ENCODE measurements around the gene BUB1. TPM values are rescaled to one million over a fixed set of nuclear protein-coding genes. Genes with fewer than 3 reads are reported as not detected.

BUB1 gene
- total and polyA plus RNA-seq, 9 of the 15 experiments (the other 6 are each of a cell fraction or from before 2014, with no cell fraction given) = 73.4 to 247 (median 118) TPM

DNA sequence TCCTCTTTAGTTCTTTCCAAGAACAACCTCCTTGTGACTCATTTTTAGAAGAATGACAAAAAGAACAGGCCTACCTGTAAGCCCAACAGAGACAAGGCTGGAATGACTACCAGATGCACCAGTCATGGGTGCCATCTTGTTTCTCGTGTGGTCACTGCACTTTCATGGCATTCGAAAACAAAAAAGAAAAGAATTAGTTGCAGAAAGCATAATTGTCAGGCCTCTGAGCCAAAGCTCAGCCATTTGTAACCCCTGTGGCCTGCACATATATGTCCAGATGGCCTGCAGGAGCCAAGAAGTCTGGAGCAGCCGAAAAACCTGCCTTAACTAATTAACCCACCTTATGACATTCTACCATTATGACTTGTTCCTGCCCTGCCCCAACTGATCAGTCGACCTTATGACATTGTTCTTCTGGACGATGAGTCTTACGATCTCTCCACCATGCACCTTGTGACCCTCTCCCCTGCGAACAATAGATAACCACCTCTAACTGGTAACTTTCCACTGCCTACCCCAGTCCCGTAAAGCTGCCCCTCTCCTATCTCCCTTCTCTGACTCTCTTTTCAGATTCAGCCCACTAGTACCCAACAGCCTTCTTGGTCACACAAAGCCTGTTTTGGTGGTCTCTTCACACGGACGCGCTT, 13.9 kb upstream of the BUB1 start (continued):
- TF ChIP-seq BRD9 (IDR thresholded peaks at IDR 0.05; ENCODE audit: low read depth, partially characterized antibody) (peak; percentile 21), BRF1 (IDR thresholded peaks at IDR 0.05; ENCODE audit: borderline replicate concordance, extremely low read depth, insufficient read length) (no peak), HEY1 (CRISPR knock-in tag; IDR thresholded peaks at IDR 0.05; ENCODE audit: borderline replicate concordance) (no peak), RBM22 (IDR thresholded peaks at IDR 0.05; ENCODE audit: low read depth, low read length, poor library complexity, severe bottlenecking) (no peak), ZNF347 (CRISPR knock-in tag; IDR thresholded peaks at IDR 0.05; ENCODE audit: low read depth) (no peak), HNRNPH1 (optimal IDR thresholded peaks at IDR 0.05; ENCODE audit: low read depth, low read length) (no peak), ESRRB (CRISPR knock-in tag; IDR thresholded peaks at IDR 0.05; ENCODE audit: borderline replicate concordance) (no peak), NFIC (IDR thresholded peaks at IDR 0.05) (peak; percentile 66), ZNF354B (CRISPR knock-in tag; IDR thresholded peaks at IDR 0.05) (no peak), ERF (CRISPR knock-in tag; IDR thresholded peaks at IDR 0.05) (no peak), BDP1 (IDR thresholded peaks at IDR 0.05; ENCODE audit: insufficient read depth, insufficient read length) (no peak), OTX1 (CRISPR knock-in tag; IDR thresholded peaks at IDR 0.05) (no peak), ZNF830 (CRISPR knock-in tag; IDR thresholded peaks at IDR 0.05) (no peak), ZNF184 (CRISPR knock-in tag; IDR thresholded peaks at IDR 0.05) (no peak)
- TF ChIP-seq, protein P1, sequence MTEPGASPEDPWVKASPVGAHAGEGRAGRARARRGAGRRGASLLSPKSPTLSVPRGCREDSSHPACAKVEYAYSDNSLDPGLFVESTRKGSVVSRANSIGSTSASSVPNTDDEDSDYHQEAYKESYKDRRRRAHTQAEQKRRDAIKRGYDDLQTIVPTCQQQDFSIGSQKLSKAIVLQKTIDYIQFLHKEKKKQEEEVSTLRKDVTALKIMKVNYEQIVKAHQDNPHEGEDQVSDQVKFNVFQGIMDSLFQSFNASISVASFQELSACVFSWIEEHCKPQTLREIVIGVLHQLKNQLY (CRISPR knock-in tag; conservative IDR thresholded peaks at IDR 0.05) = no peak
- TF ChIP-seq, protein P2, sequence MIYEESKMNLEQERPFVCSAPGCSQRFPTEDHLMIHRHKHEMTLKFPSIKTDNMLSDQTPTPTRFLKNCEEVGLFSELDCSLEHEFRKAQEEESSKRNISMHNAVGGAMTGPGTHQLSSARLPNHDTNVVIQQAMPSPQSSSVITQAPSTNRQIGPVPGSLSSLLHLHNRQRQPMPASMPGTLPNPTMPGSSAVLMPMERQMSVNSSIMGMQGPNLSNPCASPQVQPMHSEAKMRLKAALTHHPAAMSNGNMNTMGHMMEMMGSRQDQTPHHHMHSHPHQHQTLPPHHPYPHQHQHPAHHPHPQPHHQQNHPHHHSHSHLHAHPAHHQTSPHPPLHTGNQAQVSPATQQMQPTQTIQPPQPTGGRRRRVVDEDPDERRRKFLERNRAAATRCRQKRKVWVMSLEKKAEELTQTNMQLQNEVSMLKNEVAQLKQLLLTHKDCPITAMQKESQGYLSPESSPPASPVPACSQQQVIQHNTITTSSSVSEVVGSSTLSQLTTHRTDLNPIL (CRISPR knock-in tag; IDR thresholded peaks at IDR 0.05) = no peak
- TF ChIP-seq, protein P3, sequence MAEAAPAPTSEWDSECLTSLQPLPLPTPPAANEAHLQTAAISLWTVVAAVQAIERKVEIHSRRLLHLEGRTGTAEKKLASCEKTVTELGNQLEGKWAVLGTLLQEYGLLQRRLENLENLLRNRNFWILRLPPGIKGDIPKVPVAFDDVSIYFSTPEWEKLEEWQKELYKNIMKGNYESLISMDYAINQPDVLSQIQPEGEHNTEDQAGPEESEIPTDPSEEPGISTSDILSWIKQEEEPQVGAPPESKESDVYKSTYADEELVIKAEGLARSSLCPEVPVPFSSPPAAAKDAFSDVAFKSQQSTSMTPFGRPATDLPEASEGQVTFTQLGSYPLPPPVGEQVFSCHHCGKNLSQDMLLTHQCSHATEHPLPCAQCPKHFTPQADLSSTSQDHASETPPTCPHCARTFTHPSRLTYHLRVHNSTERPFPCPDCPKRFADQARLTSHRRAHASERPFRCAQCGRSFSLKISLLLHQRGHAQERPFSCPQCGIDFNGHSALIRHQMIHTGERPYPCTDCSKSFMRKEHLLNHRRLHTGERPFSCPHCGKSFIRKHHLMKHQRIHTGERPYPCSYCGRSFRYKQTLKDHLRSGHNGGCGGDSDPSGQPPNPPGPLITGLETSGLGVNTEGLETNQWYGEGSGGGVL (CRISPR knock-in tag; IDR thresholded peaks at IDR 0.05) = no peak
- TF ChIP-seq, protein P4, sequence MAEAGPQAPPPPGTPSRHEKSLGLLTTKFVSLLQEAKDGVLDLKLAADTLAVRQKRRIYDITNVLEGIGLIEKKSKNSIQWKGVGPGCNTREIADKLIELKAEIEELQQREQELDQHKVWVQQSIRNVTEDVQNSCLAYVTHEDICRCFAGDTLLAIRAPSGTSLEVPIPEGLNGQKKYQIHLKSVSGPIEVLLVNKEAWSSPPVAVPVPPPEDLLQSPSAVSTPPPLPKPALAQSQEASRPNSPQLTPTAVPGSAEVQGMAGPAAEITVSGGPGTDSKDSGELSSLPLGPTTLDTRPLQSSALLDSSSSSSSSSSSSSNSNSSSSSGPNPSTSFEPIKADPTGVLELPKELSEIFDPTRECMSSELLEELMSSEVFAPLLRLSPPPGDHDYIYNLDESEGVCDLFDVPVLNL (CRISPR knock-in tag; IDR thresholded peaks at IDR 0.05; ENCODE audit: low read depth) = no peak

Measured in K562 (cell line).